HepG2 (cell line): ENCODE data around the gene TMEM9B. TPM values are rescaled to one million over a fixed set of nuclear protein-coding genes. Genes with fewer than 3 reads are reported as not detected.
A peak's percentile ranks its signal among the peaks of the same experiment; 100 is the strongest.

Source experiments
- BCL6 ChIP-seq: IDR thresholded peaks from 2 replicates; pipeline ENCODE4 v1.6.1; 2016; ENCODE audit warnings: missing genetic modification reagents, missing compliant biosample characterization
- GTF3A ChIP-seq: sonication (generic); formaldehyde crosslinking; conservative IDR thresholded peaks from 2 replicates; pipeline ENCODE4 v1.4.0; 2020; ENCODE audit warnings: mild to moderate bottlenecking, missing genetic modification reagents
- HCFC1 ChIP-seq: fragments of 150-350 bp; IDR thresholded peaks from 2 replicates; pipeline ENCODE4 v1.6.1; 2014; ENCODE audit warnings: low read depth, low read length
- MTERF4 ChIP-seq: sonication (generic); formaldehyde crosslinking; IDR thresholded peaks from 2 replicates; pipeline ENCODE4 v1.8.0; 2023; ENCODE audit warnings: mild to moderate bottlenecking, missing genetic modification reagents
- RBM39 ChIP-seq: fragments of 200-400 bp; formaldehyde crosslinking; IDR thresholded peaks from one replicate; pipeline ENCODE4 v1.6.1; 2018; ENCODE audit warnings: antibody characterized with exemption, mild to moderate bottlenecking, low read depth, low read length; ENCODE audit not compliant: poor library complexity, severe bottlenecking
- REPIN1 ChIP-seq: sonication (generic); formaldehyde crosslinking; IDR thresholded peaks from 2 replicates; pipeline ENCODE4 v1.8.0; 2022; ENCODE audit warnings: missing genetic modification reagents, low read depth, mild to moderate bottlenecking, borderline replicate concordance
- SKI ChIP-seq: fragments of 450-650 bp; IDR thresholded peaks from one replicate; pipeline ENCODE4 v1.6.1; 2018; ENCODE audit warnings: mild to moderate bottlenecking; ENCODE audit not compliant: partially characterized antibody
- TBX2 ChIP-seq: sonication (generic); formaldehyde crosslinking; IDR thresholded peaks from 2 replicates; pipeline ENCODE4 v1.5.0; 2020; ENCODE audit warnings: missing genetic modification reagents, mild to moderate bottlenecking, borderline replicate concordance
- TCF12 ChIP-seq, 2 experiments: fragments of 450-650 bp in 1 of 2; sonication (generic) in 1 of 2; formaldehyde crosslinking in 1 of 2; IDR thresholded peaks; 2 replicates each; pipeline versions ENCODE4 v1.6.1 to v1.8.0; 2017 to 2022; ENCODE audit warnings: antibody characterized with exemption in 1 of 2, mild to moderate bottlenecking in 1 of 2, missing genetic modification reagents in 1 of 2, moderate library complexity in 1 of 2
- ZNF264 ChIP-seq: sonication (generic); formaldehyde crosslinking; IDR thresholded peaks from 2 replicates; pipeline ENCODE4 v1.4.0; 2020; ENCODE audit warnings: missing genetic modification reagents
- ZNF331 ChIP-seq: sonication (generic); formaldehyde crosslinking; IDR thresholded peaks from 2 replicates; pipeline ENCODE4 v1.4.0; 2020; ENCODE audit warnings: missing genetic modification reagents
- ZNF556 ChIP-seq: sonication (generic); formaldehyde crosslinking; IDR thresholded peaks from 2 replicates; pipeline ENCODE4 v1.4.0; 2020; ENCODE audit warnings: mild to moderate bottlenecking, missing genetic modification reagents, borderline replicate concordance
- ZNF589 ChIP-seq: sonication (generic); formaldehyde crosslinking; conservative IDR thresholded peaks from 2 replicates; pipeline ENCODE4 v1.8.0; 2022; ENCODE audit warnings: mild to moderate bottlenecking, moderate library complexity, missing genetic modification reagents
- ZNF598 ChIP-seq: sonication (generic); formaldehyde crosslinking; IDR thresholded peaks from 2 replicates; pipeline ENCODE4 v1.5.1; 2020; ENCODE audit warnings: mild to moderate bottlenecking, missing genetic modification reagents, borderline replicate concordance
- ZNF737 ChIP-seq: sonication (generic); formaldehyde crosslinking; IDR thresholded peaks from 2 replicates; pipeline ENCODE4 v1.5.0; 2020; ENCODE audit warnings: missing genetic modification reagents, mild to moderate bottlenecking, borderline replicate concordance
- ZNF775 ChIP-seq: sonication (generic); formaldehyde crosslinking; IDR thresholded peaks from 2 replicates; pipeline ENCODE4 v1.4.0; 2020; ENCODE audit warnings: missing genetic modification reagents, mild to moderate bottlenecking, moderate library complexity, borderline replicate concordance
- polyA plus RNA-seq, 8 experiments: library from polyadenylated mRNA; depleted of rRNA in 3 of 8; stranded (reverse) in 7 of 8; unstranded in 1 of 8; fragments of >200 nt; fragmentation: Illumina TruSeq in 4 of 8; extraction: Trizol in 4 of 8; gene quantifications; 2 replicates each; pipeline versions ENCODE4 v1.2.1 to v1.2.3, GENCODE V29; 2011 to 2016; ENCODE audit warnings: low read depth in 4 of 8, missing spikeins in 1 of 8, mixed read lengths in 1 of 8; ENCODE audit not compliant: insufficient read depth in 1 of 8
- total RNA-seq, 5 experiments: library from RNA; depleted of rRNA; stranded (reverse); fragments of >200 nt; fragmentation: Illumina TruSeq; extraction: Trizol; gene quantifications; 2 replicates each; pipeline ENCODE4 v1.2.3, GENCODE V29; 2016; ENCODE audit warnings: low read depth in 1 of 5
- TF ChIP-seq, protein P1 (sequence below): fragments of 450-650 bp; IDR thresholded peaks from 2 replicates; pipeline ENCODE4 v1.6.1; 2017
- TF ChIP-seq, protein P2 (sequence below): IDR thresholded peaks from 2 replicates; pipeline ENCODE4 v1.6.1; 2016
- TF ChIP-seq, protein P3 (sequence below): sonication (generic); formaldehyde crosslinking; IDR thresholded peaks from 2 replicates; pipeline ENCODE4 v1.8.1; 2023; ENCODE audit warnings: mild to moderate bottlenecking, inconsistent platforms, moderate library complexity, missing genetic modification reagents, borderline replicate concordance

Gene TMEM9B
- total and polyA plus RNA-seq, 2 of the 13 experiments (the other 11 are each of a cell fraction or from before 2014, with no cell fraction given): 12.4 to 20.8 TPM

DNA sequence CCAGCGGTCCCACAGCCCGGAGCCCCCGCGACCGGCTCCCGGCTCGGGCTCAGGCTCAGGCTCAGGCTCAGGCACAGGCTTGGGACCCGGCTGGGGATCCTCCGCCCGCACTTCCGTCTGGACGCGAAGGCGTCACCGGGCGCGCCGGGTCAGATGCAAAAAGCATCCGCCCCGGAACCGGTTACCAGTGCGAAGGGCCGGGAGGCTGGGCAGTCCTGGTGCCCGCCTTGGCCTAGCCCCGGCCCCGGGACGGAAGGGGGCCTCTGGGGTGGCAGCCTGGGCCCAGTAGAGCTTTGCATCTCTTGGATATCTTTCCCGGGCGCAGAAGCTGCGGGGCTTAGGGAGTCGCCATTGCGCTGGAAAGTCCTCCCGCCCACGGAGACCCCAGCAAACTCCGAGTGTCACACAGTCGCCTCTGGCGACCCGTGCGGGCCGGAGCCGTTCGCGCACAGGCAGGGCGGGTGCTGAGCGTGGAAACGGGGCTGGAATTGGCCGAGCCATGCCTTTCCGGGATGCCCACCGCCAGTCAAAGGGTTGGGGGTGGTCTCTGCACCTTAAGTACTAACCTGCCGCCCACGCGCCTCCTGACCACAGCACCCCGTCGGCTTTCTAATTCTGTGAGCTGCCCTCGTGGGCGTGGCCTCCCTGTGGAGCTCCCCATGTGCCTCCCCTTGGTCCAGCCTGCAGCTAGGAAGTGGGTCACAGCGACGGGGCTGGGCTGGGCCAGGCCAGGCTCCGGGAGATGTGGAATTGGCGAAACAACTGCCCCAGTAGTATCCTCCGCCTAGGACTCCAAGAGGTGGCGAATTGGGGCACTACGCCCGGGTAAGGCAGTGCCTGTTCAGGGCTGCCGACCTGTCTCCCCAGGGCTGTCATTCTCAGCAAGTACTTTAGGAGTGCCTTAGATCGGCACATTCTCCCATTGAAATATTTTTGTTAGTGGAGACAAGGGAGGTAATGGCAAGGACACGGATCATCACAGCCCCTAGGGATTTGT, at the start of gene TMEM9B (continued):
- TF ChIP-seq, protein P1, sequence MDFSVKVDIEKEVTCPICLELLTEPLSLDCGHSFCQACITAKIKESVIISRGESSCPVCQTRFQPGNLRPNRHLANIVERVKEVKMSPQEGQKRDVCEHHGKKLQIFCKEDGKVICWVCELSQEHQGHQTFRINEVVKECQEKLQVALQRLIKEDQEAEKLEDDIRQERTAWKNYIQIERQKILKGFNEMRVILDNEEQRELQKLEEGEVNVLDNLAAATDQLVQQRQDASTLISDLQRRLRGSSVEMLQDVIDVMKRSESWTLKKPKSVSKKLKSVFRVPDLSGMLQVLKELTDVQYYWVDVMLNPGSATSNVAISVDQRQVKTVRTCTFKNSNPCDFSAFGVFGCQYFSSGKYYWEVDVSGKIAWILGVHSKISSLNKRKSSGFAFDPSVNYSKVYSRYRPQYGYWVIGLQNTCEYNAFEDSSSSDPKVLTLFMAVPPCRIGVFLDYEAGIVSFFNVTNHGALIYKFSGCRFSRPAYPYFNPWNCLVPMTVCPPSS: no peak
- TF ChIP-seq GTF3A: no peak
- peak; percentile 56 for TF ChIP-seq HCFC1
- TF ChIP-seq ZNF331: no peak
- peak; percentile 40; the same call in 1 of the 2 replicates for TF ChIP-seq REPIN1
- peak; percentile 19; the same call in 1 of the 2 replicates for TF ChIP-seq ZNF264 (CRISPR knock-in tag)
- no peak for TF ChIP-seq BCL6 (CRISPR knock-in tag)
- peak; percentile 82; the same call in 1 of the 2 replicates for TF ChIP-seq TBX2
- no peak for TF ChIP-seq ZNF737 (CRISPR knock-in tag)
- no peak for TF ChIP-seq TCF12 (IDR thresholded peaks at IDR 0.05)
- 0 out of 2 replicates have a peak, but pooled peaks have one; percentile 11 for TF ChIP-seq TCF12 (CRISPR knock-in tag; IDR thresholded peaks at IDR 0.05)
- TF ChIP-seq ZNF598 (CRISPR knock-in tag): peak; percentile 69; the same call in 1 of the 2 replicates
- TF ChIP-seq MTERF4: peak; percentile 83
- 0 out of 2 replicates have a peak, but pooled peaks have one; percentile 19 for TF ChIP-seq ZNF556 (CRISPR knock-in tag)
- TF ChIP-seq ZNF589 (CRISPR knock-in tag): no peak
- TF ChIP-seq SKI: peak; percentile 71
- TF ChIP-seq, protein P2, sequence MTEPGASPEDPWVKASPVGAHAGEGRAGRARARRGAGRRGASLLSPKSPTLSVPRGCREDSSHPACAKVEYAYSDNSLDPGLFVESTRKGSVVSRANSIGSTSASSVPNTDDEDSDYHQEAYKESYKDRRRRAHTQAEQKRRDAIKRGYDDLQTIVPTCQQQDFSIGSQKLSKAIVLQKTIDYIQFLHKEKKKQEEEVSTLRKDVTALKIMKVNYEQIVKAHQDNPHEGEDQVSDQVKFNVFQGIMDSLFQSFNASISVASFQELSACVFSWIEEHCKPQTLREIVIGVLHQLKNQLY (CRISPR knock-in tag): no peak
- TF ChIP-seq RBM39: peak; percentile 78
- TF ChIP-seq ZNF775 (CRISPR knock-in tag): no peak
- TF ChIP-seq, protein P3, sequence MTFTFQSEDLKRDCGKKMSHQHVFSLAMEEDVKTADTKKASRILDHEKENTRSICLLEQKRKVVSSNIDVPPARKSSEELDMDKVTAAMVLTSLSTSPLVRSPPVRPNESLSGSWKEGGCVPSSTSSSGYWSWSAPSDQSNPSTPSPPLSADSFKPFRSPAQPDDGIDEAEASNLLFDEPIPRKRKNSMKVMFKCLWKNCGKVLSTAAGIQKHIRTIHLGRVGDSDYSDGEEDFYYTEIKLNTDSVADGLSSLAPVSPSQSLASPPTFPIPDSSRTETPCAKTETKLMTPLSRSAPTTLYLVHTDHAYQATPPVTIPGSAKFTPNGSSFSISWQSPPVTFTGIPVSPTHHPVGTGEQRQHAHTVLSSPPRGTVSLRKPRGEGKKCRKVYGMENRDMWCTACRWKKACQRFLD (CRISPR knock-in tag): peak; percentile 65
